SKM-1 treated with dmso at 0.1 percent for 144 hours (cell line): Measurements from ENCODE around the gene RAI14.

ENCODE experiments used
- DNase-seq: peaks from one replicate; lab custom pipeline; 2025; ENCODE audit not compliant: unreplicated experiment; lab: John Stamatoyannopoulos, UW

RAI14 gene

GRCh38 chr5:34674187-34674586, 18.1 kb downstream of the RAI14 start:
- no peak for DNase-seq

DNA sequence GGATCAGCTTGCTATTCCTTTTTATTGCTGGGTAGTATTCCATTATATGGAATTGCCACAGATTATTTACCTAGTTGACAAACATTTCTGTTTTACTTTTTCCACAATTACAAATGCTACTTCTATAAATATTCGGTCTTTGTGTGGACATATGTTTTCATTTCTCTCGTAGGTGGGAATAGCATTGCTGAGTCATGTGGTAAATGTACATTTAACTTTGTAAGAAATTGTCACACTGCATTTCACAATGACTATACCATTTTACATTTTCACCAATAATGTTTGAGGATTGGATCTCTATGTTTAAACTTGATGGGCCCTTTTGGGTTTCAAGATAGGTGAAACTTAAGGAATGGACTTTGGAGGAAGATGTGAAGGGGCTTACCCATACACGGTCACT, 19.7 kb downstream of the RAI14 start:
- DNase-seq = no peak

- no peak for DNase-seq
Observed at GRCh38 chr5:34676416-34676815, 20.3 kb downstream of the RAI14 start.

DNA sequence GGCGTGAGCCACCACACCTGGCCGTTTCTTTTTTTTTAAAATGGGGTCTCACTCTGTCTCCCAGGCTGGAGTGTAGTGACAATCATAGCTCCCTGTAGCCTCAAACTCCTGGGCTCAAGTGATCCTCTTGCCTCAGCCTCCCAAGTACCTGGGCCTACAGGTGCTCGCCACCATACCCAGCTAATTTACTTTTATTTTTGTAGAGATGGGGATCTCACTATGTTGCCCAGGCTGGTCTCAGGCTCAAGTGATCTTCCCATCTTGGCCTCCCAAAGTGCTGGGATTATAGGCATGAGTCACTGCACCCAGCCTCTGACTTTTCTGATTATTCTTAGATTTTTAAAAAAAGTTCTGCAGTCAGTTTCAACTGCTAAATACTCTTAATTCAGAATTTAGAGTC, 21.3 kb downstream of the RAI14 start:
- DNase-seq = no peak

GRCh38 chr5:34680896-34681295, 24.8 kb downstream of the RAI14 start:
- DNase-seq = no peak

DNA sequence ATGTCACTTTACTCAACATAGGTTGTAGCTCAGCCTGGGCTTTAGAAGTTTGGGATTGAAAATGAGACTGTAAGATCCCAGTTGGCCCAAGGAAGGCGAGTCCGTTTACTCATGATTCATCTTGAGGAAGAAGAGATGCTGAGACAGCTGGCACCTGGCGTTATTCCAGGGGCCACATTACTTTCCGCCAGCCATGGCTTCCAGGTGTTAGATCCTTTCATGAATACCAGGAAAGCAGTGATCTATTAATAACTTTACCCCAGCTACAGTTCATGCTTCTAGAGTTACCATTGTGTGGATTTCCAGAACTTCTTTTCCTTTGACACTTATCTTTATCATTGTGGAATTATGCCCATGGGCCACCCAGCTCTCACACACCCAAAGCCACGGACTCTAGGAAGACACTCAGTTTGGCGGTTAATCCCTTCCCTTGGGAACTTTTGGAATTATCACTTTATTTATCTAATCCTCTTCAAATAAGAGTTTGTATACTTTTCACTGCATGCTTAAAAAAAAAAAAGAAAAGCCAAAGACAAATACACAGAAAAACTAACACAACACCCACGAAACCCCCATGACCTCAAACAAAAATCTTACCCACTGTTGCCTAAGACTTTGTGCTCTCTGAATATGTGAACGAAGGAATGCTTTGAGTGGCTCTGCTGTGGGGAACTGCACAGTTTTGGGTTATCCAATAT, 26.9 kb downstream of the RAI14 start:
- no peak for DNase-seq

GRCh38 chr5:34684281-34684979, 28.3 kb downstream of the RAI14 start:
- no peak for DNase-seq

DNA sequence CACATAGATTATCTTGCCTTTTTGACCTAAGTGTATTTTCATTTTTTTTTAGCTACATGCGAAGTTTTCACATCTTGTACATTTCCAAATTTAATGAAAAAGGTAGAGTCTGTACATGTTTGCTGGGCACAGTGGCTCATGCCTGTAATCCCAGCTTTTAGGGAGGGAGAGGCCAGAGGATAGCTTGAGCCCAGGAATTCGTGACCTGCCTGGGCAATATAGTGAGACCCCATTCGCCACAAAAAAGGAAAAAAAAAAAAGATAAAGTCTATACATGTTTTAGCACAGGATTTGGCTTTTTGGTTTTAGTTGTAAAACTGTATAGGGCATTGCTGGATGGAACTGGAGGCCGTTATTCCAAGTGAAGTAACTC, 28.8 kb downstream of the RAI14 start:
- DNase-seq = no peak

DNA sequence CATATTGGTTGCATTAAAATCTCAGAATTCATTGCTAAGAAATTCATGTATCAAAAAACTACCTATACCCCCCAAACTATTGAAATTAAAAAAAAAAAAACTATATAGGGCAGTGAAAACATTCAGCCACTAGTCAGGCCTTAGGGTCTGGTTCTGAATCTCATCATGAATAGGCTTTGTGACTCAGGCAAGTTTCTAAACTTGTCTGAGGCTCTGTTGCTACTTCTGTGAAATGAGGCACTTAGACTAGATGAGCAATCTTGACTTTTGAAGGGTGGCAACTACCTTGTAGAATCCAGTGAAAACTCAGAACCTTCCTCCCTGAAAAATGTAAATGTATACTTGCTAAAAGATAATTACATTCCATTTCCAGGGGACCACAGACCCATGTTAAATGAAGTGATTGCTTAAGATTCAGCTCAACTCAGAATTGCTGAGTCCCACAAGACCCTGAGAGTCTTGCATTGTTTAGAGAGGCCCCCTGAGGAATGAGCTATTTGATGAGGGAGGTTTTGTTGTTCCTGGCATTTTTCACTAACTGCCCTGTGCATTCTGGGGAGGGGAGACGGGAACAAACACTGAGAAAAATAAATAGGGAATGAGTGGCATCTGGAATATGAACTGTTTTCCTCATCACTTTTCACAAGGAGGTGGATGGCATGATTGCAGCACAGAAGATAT, 29.5 kb downstream of the RAI14 start:
- DNase-seq = no peak

DNA sequence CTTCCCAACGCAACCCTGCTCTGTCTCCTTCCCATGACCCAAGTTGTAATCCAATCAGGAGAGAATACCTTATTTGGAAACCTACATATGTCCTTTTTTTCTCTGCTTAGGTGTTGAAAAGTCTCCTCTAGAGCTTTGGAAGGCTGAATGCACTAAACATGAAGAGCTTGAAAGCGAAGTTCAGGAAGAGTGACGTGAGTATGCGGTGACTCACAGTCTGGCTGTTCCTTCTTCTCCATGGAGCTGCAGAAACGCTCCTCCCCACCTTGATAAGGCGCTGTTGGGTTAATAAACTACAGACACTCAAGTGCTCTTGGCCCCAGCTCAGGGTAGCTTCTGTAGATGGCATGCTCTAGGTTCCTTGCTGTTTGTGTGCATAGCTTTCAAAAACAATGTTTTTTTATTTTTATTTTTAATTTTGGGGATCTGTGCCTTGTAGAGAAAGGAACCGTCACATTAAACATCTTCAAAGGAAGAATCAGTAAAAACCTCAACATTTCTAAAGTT, 30.7 kb downstream of the RAI14 start:
- DNase-seq = no peak

DNA sequence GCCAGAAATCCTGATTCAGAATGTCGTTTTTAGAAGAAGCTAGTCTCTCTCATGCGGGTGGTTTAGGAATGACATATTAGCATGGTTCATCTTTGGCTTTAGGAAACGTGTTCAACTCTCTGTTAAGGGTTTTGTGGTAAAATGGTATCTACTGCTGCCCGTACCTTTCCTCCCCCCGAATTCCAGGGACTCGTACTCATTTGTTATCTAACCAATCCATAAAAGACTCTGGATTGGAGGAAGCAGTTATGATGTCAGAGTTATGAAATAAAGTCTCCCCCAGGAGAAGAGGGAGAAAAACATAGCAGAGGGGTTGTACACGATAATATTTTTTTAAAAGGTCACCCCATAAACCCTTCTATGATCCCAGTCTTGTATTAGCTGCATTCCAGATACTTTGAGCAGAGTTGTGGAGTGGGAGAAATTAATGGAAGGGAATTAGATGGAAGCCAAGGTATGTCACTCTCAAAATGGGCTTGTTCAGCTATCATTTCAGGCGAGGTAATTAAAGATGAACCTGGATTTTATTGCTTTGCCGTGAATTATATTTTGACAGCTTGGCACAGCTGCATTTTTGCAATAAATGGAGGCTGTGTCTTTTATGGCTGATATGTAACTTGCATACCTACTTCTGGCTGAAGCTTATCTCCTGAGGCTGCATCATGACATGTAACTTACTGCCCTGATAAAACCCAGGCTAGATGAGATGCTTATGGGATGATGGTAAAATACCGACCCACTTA, 31.3 kb downstream of the RAI14 start:
- no peak for DNase-seq

DNA sequence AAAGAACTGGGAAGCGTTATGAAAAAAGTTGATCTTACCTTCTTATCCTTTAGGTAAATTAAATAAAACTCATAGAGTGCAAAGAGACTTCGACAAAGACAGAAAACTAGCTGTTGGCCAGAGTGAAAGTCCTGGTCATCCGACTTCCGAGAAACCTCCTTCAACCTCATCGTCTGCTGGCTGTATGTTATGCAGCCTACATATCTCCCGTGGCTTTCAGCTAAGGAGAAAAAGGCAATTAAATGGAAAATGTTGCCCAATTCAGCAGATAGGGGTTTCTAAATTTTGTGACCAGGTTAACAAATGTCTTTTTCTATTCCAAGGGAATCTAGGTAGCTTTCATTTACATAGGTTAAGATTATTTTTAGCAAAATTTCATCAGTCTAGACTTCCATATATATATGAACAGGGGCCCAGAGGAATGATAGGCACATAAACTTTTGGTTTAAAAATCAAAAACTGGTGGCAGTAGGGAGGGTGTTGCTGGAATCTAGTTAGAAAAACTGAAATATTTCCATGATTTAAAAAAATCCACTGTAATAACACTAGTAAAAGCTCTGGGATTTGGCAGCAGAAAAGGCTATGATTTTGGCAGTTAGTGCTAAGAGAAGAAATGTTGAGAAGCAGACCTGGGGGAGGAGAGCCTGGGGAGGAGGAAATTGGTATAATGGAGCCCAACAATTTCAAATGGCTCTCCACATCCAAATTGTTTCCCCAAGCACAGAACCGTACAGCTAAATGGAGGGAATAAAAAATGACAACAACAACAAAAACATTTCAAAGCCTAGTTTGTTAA, 32.1 kb downstream of the RAI14 start:
- DNase-seq = no peak

GRCh38 chr5:34690301-34690700, 34.2 kb downstream of the RAI14 start:
- no peak for DNase-seq

DNA sequence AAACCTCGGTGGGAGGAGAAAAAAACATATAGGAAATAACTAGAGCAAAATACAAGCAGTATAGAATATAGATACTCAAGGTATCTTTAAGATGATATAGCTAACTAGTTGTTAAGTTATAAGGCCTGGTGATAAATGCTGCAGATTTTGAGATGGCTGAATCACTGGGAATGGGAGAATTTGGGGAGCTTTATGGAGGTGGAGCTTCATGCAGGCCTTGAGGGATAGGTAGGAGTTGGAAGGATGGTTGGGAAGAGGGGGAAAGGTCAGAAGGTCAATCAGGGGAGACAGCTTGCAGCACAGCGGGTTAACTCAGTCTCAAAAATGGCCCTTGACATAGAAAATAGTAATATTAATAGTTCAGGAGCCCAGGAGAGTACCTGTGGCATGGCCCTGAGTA, 34.8 kb downstream of the RAI14 start:
- no peak for DNase-seq

- DNase-seq = no peak
Observed at GRCh38 chr5:34691326-34691725, 35.2 kb downstream of the RAI14 start.

- DNase-seq = no peak
Observed at GRCh38 chr5:34692786-34693185, 36.7 kb downstream of the RAI14 start.

GRCh38 chr5:34694012-34694411, 37.9 kb downstream of the RAI14 start:
- no peak for DNase-seq

DNA sequence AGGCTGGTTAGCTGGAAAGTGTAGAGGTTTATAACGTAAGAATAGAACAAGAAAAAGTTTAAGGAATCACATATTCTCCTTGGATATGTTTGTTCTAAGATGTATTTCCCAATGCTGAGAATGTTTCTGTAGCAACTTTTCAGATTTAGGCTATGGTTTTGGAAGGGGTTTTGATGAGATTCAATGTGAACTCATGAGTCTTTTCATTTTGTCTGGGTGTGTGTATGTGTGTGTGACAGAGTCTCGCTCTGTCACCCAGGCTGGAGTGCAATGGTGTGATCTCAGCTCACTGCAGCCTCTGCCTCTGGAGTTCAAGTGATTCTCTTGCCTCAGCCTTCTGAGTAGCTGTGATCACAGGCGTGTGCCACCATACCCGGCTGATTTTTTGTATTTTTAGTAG, 38.6 kb downstream of the RAI14 start:
- no peak for DNase-seq

- no peak for DNase-seq
Observed at GRCh38 chr5:34695275-34696027, 39.3 kb downstream of the RAI14 start.
